ENCODE measurements around the gene PCP4L1.

DNA sequence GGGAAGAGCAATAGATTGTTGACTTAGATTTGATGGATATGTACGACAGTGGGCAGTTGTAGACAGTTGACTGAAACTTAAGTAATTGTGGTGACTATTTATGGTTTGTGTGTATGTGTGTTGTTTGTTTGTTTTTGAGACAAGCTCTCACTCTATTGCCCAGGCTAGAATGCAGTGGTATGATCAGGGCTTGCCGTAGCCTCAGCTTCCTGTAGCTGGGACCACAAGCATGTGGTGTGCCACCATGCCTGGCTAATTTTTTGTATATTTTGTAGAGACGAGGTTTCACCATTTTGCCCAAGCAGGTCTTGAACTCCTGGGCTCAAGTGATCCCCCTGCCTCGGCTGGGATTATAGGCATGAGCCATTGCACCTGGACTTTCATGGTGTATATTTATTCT lies 65.5 kb downstream of the PCP4L1 start:
- TF ChIP-seq EZH2 (IDR thresholded peaks at IDR 0.05; ENCODE audit: insufficient read depth, poor library complexity, severe bottlenecking), result no peak
- no peak for TF ChIP-seq EZH2phosphoT487 (IDR thresholded peaks at IDR 0.05; ENCODE audit: insufficient read depth, low read depth)

Data from GM23248 (cell line).